ENCODE data around the gene DCLK1. TPM values are rescaled to one million over a fixed set of nuclear protein-coding genes. Genes with fewer than 3 reads are reported as not detected.
A peak's percentile ranks its signal among the peaks of the same experiment; 100 is the strongest.

Gene DCLK1
- total and polyA plus RNA-seq, 2 experiments from 2014 or later, result 0.48 to 0.65 TPM

GRCh38 chr13:36061054-36061453 lies 70.1 kb downstream of the DCLK1 start:
- Histone ChIP-seq H4K20me1 (ENCODE audit: insufficient read depth) (no peaks in the 10 kb centered on the region), H3K9me2 (ENCODE audit: insufficient read depth) (no peaks in the 10 kb centered on the region), H3K27me3 (replicated peaks; ENCODE audit: insufficient read depth) (no peaks in the 10 kb centered on the region), H3K27ac (no peak overlapping the region), H3K36me3 (ENCODE audit: low read depth) (no peaks in the 10 kb centered on the region), H3K4me3 (no peak overlapping the region), H3K9me3 (ENCODE audit: low read depth) (no peaks in the 10 kb centered on the region), H3K4me1 (ENCODE audit: insufficient read depth) (no peaks in the 10 kb centered on the region), H3K79me2 (ENCODE audit: insufficient read depth) (no peaks in the 10 kb centered on the region), H3F3A (ENCODE audit: insufficient read depth) (no peaks in the 10 kb centered on the region), H3K4me2 (ENCODE audit: unreplicated experiment) (no peak overlapping the region), H2AFZ (no peak overlapping the region), H3K9ac (no peak overlapping the region)
- 11% methylated on average over 4 of the region's 4 CpGs for whole genome bisulfite sequencing, 2 experiments (ENCODE audit: low coverage in 1 of 2, low lambda C conversion rate in 2 of 2, missing lambda C conversion rate in 2 of 2)
- no peak for DNase-seq
- TF ChIP-seq EZH2phosphoT487 (IDR thresholded peaks at IDR 0.05; ENCODE audit: insufficient read depth, low read depth) (no peak), EZH2 (IDR thresholded peaks at IDR 0.05; ENCODE audit: insufficient read depth, poor library complexity, severe bottlenecking) (no peak)
- in situ Hi-C loops (cut with MboI), result no loop called here

DNA sequence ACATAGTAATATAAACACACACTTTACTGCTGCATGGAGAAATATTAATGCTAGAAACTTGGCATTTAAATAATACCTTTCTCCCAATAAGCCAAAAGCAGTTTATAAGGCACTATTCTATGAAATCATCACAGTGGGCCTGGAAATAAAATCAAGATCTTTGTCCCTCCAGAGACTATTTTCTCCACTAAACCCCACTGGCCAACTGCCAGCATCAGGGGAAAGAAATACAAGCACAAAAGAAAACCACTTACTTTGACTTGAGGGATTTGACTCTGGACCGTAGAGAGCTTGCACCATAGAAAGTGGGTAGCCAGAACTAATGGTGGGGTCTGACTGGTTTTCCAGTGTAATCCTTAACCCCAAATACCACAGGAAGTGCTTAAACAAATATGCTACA lies 71.9 kb downstream of the DCLK1 start:
- no peaks in the 10 kb centered on the region for H3K79me2 ChIP-seq (ENCODE audit: insufficient read depth)
- H3K36me3 ChIP-seq (ENCODE audit: low read depth), result no peaks in the 10 kb centered on the region
- no peak for DNase-seq
- no peaks in the 10 kb centered on the region for H4K20me1 ChIP-seq (ENCODE audit: insufficient read depth)
- peaks cover 6% of the 10 kb centered on the region; the same call in 1 of the 2 replicates for H3K27me3 ChIP-seq (replicated peaks; ENCODE audit: insufficient read depth)
- H2AFZ ChIP-seq, result no peak overlapping the region
- 39 to 57% methylated on average over 1 of the region's 1 CpG for WGBS, 2 experiments (ENCODE audit: low coverage in 1 of 2, low lambda C conversion rate in 2 of 2, missing lambda C conversion rate in 2 of 2)
- H3K4me3 ChIP-seq, result no peak overlapping the region
- no peaks in the 10 kb centered on the region for H3K4me1 ChIP-seq (ENCODE audit: insufficient read depth)
- in situ Hi-C loops (cut with MboI), result no loop called here
- H3K27ac ChIP-seq, result no peak overlapping the region
- no peak overlapping the region for H3K9ac ChIP-seq
- no peaks in the 10 kb centered on the region for H3K9me2 ChIP-seq (ENCODE audit: insufficient read depth)
- no peaks in the 10 kb centered on the region for H3K9me3 ChIP-seq (ENCODE audit: low read depth)
- no peak overlapping the region for H3K4me2 ChIP-seq (ENCODE audit: unreplicated experiment)
- no peaks in the 10 kb centered on the region for H3F3A ChIP-seq (ENCODE audit: insufficient read depth)
- no peak for TF ChIP-seq EZH2phosphoT487 (IDR thresholded peaks at IDR 0.05; ENCODE audit: insufficient read depth, low read depth)
- no peak for TF ChIP-seq EZH2 (IDR thresholded peaks at IDR 0.05; ENCODE audit: insufficient read depth, poor library complexity, severe bottlenecking)

GRCh38 chr13:36058116-36058515 lies 73.1 kb downstream of the DCLK1 start:
- H3K79me2 ChIP-seq (ENCODE audit: insufficient read depth), result no peaks in the 10 kb centered on the region
- TF ChIP-seq EZH2phosphoT487 (IDR thresholded peaks at IDR 0.05; ENCODE audit: insufficient read depth, low read depth) (no peak), EZH2 (IDR thresholded peaks at IDR 0.05; ENCODE audit: insufficient read depth, poor library complexity, severe bottlenecking) (no peak)

DNA sequence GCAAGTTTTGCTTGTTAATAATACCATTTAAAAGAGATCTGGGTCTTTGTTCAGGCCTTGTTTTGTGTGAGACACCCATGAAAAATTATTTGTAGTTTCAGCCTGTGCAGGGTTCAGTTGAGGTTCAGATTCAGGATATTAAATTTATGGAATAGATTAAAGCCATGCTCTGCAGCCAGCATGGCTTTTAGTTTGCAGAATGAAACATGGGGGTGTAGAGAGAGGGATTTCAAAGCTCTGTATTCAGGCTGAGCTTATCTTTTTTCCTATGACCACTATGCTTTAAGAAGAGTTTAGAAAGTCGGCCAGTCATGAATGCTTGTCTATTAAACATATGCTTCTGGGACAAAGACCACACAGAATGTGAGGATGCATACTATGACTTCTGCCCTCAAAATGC lies 73.6 kb downstream of the DCLK1 start:
- no peaks in the 10 kb centered on the region for H3K36me3 ChIP-seq (ENCODE audit: low read depth)
- no peak for TF ChIP-seq EZH2phosphoT487 (IDR thresholded peaks at IDR 0.05; ENCODE audit: insufficient read depth, low read depth)
- TF ChIP-seq EZH2 (IDR thresholded peaks at IDR 0.05; ENCODE audit: insufficient read depth, poor library complexity, severe bottlenecking), result no peak
- WGBS, 2 experiments (ENCODE audit: low coverage in 1 of 2, low lambda C conversion rate in 2 of 2, missing lambda C conversion rate in 2 of 2), result 34 to 62% methylated on average over 1 of the region's 1 CpG

More at GRCh38 chr13:36058116-36058515, 73.1 kb downstream of the DCLK1 start:
- H3K9me2 ChIP-seq (ENCODE audit: insufficient read depth), result no peaks in the 10 kb centered on the region
- no peaks in the 10 kb centered on the region for H3F3A ChIP-seq (ENCODE audit: insufficient read depth)
- peaks cover 11% of the 10 kb centered on the region for H3K27me3 ChIP-seq (replicated peaks; ENCODE audit: insufficient read depth)
- 34 to 38% methylated on average over 2 of the region's 2 CpGs for WGBS, 2 experiments (ENCODE audit: low coverage in 1 of 2, low lambda C conversion rate in 2 of 2, missing lambda C conversion rate in 2 of 2)
- no peak for DNase-seq
- no peaks in the 10 kb centered on the region for H4K20me1 ChIP-seq (ENCODE audit: insufficient read depth)
- no peaks in the 10 kb centered on the region for H3K36me3 ChIP-seq (ENCODE audit: low read depth)
- H3K4me3 ChIP-seq, result no peak overlapping the region
- H3K4me2 ChIP-seq (ENCODE audit: unreplicated experiment), result no peak overlapping the region
- no peak overlapping the region for H3K27ac ChIP-seq
- H3K9me3 ChIP-seq (ENCODE audit: low read depth), result no peaks in the 10 kb centered on the region
- no peak overlapping the region for H3K9ac ChIP-seq
- in situ Hi-C loops (cut with MboI), result no loop called here
- no peaks in the 10 kb centered on the region for H3K4me1 ChIP-seq (ENCODE audit: insufficient read depth)
- no peak overlapping the region for H2AFZ ChIP-seq

DNA sequence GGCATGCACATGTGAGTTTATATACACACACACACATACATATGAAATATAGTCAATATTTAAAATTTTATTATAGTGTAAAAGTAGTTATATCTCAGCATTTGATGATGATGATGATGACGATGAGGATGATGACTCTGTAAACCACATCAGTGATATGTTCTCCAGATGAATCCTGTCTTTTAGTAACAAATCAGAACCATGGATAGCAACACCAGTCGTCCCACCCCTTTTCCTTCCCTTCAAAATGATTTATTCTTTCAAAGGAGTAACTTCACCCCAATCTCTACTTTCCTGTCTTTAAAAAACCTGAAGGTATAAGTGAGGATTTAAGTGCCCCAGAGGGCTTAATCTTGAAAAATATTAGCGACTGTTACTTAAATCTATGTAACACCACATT lies 74.1 kb downstream of the DCLK1 start:
- H3K79me2 ChIP-seq (ENCODE audit: insufficient read depth), result no peaks in the 10 kb centered on the region
- in situ Hi-C loops (cut with MboI), result no loop called here
- WGBS, 2 experiments (ENCODE audit: low coverage in 1 of 2, low lambda C conversion rate in 2 of 2, missing lambda C conversion rate in 2 of 2), result 47% methylated on average over 3 of the region's 3 CpGs

More for the DNA sequence above, 73.6 kb downstream of the DCLK1 start:
- no peak overlapping the region for H3K4me2 ChIP-seq (ENCODE audit: unreplicated experiment)
- H3F3A ChIP-seq (ENCODE audit: insufficient read depth), result no peaks in the 10 kb centered on the region
- no peaks in the 10 kb centered on the region for H3K9me2 ChIP-seq (ENCODE audit: insufficient read depth)
- peaks cover 16% of the 10 kb centered on the region for H3K27me3 ChIP-seq (replicated peaks; ENCODE audit: insufficient read depth)
- no peak overlapping the region for H3K4me3 ChIP-seq
- no peak overlapping the region for H3K9ac ChIP-seq
- no peak overlapping the region for H2AFZ ChIP-seq
- H3K27ac ChIP-seq, result no peak overlapping the region
- no peaks in the 10 kb centered on the region for H3K4me1 ChIP-seq (ENCODE audit: insufficient read depth)
- H4K20me1 ChIP-seq (ENCODE audit: insufficient read depth), result no peaks in the 10 kb centered on the region
- H3K9me3 ChIP-seq (ENCODE audit: low read depth), result no peaks in the 10 kb centered on the region
- in situ Hi-C loops (cut with MboI), result no loop called here
- no peaks in the 10 kb centered on the region for H3K79me2 ChIP-seq (ENCODE audit: insufficient read depth)
- DNase-seq, result no peak

More for the DNA sequence above, 74.1 kb downstream of the DCLK1 start:
- Histone ChIP-seq H3K9me2 (ENCODE audit: insufficient read depth) (no peaks in the 10 kb centered on the region), H3K4me1 (ENCODE audit: insufficient read depth) (no peaks in the 10 kb centered on the region), H3K36me3 (ENCODE audit: low read depth) (no peaks in the 10 kb centered on the region), H4K20me1 (ENCODE audit: insufficient read depth) (no peaks in the 10 kb centered on the region), H3K27me3 (replicated peaks; ENCODE audit: insufficient read depth) (peaks cover 21% of the 10 kb centered on the region), H3K4me2 (ENCODE audit: unreplicated experiment) (no peak overlapping the region), H2AFZ (no peak overlapping the region), H3K4me3 (no peak overlapping the region), H3K27ac (no peak overlapping the region), H3K9me3 (ENCODE audit: low read depth) (no peaks in the 10 kb centered on the region), H3F3A (ENCODE audit: insufficient read depth) (no peaks in the 10 kb centered on the region), H3K9ac (no peak overlapping the region)
- TF ChIP-seq EZH2 (IDR thresholded peaks at IDR 0.05; ENCODE audit: insufficient read depth, poor library complexity, severe bottlenecking) (no peak), EZH2phosphoT487 (IDR thresholded peaks at IDR 0.05; ENCODE audit: insufficient read depth, low read depth) (no peak)
- peak; percentile 10 for DNase-seq
